Measurements from ENCODE around the gene KIF26A. TPM values are rescaled to one million over a fixed set of nuclear protein-coding genes. Genes with fewer than 3 reads are reported as not detected.

KIF26A gene
- total RNA-seq, 1 donor = not detected

- Histone ChIP-seq H3K27me3 (ENCODE audit: insufficient read depth, low read length) (no peaks in the 10 kb centered on the region), H3K36me3 (ENCODE audit: insufficient read depth, low read length) (no peaks in the 10 kb centered on the region), H3K4me1 (ENCODE audit: insufficient read depth, low read length) (no peaks in the 10 kb centered on the region), H4K20me1 (ENCODE audit: insufficient read depth, low read length) (no peaks in the 10 kb centered on the region), H2AFZ (ENCODE audit: low read length) (no peak overlapping the region), H3K4me2 (ENCODE audit: insufficient read depth, low read length) (no peak overlapping the region), H3K4me3 (ENCODE audit: insufficient read depth, low read length) (no peak overlapping the region), H3K27ac (ENCODE audit: low read depth, low read length) (no peak overlapping the region), H3K79me2 (ENCODE audit: insufficient read depth, low read length) (no peaks in the 10 kb centered on the region), H3K9me3 (ENCODE audit: low read depth, low read length) (no peaks in the 10 kb centered on the region)
- no peak for DNase-seq (ENCODE audit: insufficient read length, low spot score, missing footprints)
- TF ChIP-seq CTCF (IDR thresholded peaks at IDR 0.05; ENCODE audit: extremely low read depth, low read depth, low read length) = no peak
Measured at GRCh38 chr14:104179126-104179525, 40.7 kb downstream of the KIF26A start.

- Histone ChIP-seq H3K27me3 (ENCODE audit: insufficient read depth, low read length) (no peaks in the 10 kb centered on the region), H3K4me1 (ENCODE audit: insufficient read depth, low read length) (no peaks in the 10 kb centered on the region), H3K4me2 (ENCODE audit: insufficient read depth, low read length) (no peak overlapping the region), H3K9me3 (ENCODE audit: low read depth, low read length) (no peaks in the 10 kb centered on the region), H3K27ac (ENCODE audit: low read depth, low read length) (no peak overlapping the region), H3K36me3 (ENCODE audit: insufficient read depth, low read length) (no peaks in the 10 kb centered on the region), H4K20me1 (ENCODE audit: insufficient read depth, low read length) (no peaks in the 10 kb centered on the region), H2AFZ (ENCODE audit: low read length) (no peak overlapping the region), H3K4me3 (ENCODE audit: insufficient read depth, low read length) (no peak overlapping the region), H3K79me2 (ENCODE audit: insufficient read depth, low read length) (no peaks in the 10 kb centered on the region)
- no peak for TF ChIP-seq CTCF (IDR thresholded peaks at IDR 0.05; ENCODE audit: extremely low read depth, low read depth, low read length)
- DNase-seq (ENCODE audit: insufficient read length, low spot score, missing footprints) = no peak
Measured at GRCh38 chr14:104179564-104180129, 41.3 kb downstream of the KIF26A start.

- Histone ChIP-seq H3K27me3 (ENCODE audit: insufficient read depth, low read length) (no peaks in the 10 kb centered on the region), H3K79me2 (ENCODE audit: insufficient read depth, low read length) (no peaks in the 10 kb centered on the region), H3K9me3 (ENCODE audit: low read depth, low read length) (no peaks in the 10 kb centered on the region), H4K20me1 (ENCODE audit: insufficient read depth, low read length) (no peaks in the 10 kb centered on the region), H3K4me2 (ENCODE audit: insufficient read depth, low read length) (no peak overlapping the region), H3K4me3 (ENCODE audit: insufficient read depth, low read length) (no peak overlapping the region), H2AFZ (ENCODE audit: low read length) (no peak overlapping the region), H3K4me1 (ENCODE audit: insufficient read depth, low read length) (no peaks in the 10 kb centered on the region), H3K36me3 (ENCODE audit: insufficient read depth, low read length) (no peaks in the 10 kb centered on the region), H3K27ac (ENCODE audit: low read depth, low read length) (no peak overlapping the region)
- DNase-seq (ENCODE audit: insufficient read length, low spot score, missing footprints) = no peak
- no peak for TF ChIP-seq CTCF (IDR thresholded peaks at IDR 0.05; ENCODE audit: extremely low read depth, low read depth, low read length)
Measured at GRCh38 chr14:104180561-104181165, 42.3 kb downstream of the KIF26A start.

- H3K27ac ChIP-seq (ENCODE audit: low read depth, low read length) = no peak overlapping the region
Measured at GRCh38 chr14:104181761-104182530, 43.6 kb downstream of the KIF26A start.

More at GRCh38 chr14:104181761-104182530, 43.6 kb downstream of the KIF26A start:
- Histone ChIP-seq H2AFZ (ENCODE audit: low read length) (no peak overlapping the region), H3K4me3 (ENCODE audit: insufficient read depth, low read length) (no peak overlapping the region), H3K79me2 (ENCODE audit: insufficient read depth, low read length) (no peaks in the 10 kb centered on the region), H3K4me1 (ENCODE audit: insufficient read depth, low read length) (no peaks in the 10 kb centered on the region), H3K9me3 (ENCODE audit: low read depth, low read length) (no peaks in the 10 kb centered on the region), H4K20me1 (ENCODE audit: insufficient read depth, low read length) (no peaks in the 10 kb centered on the region), H3K27me3 (ENCODE audit: insufficient read depth, low read length) (no peaks in the 10 kb centered on the region), H3K4me2 (ENCODE audit: insufficient read depth, low read length) (no peak overlapping the region), H3K36me3 (ENCODE audit: insufficient read depth, low read length) (no peaks in the 10 kb centered on the region)
- TF ChIP-seq CTCF (IDR thresholded peaks at IDR 0.05; ENCODE audit: extremely low read depth, low read depth, low read length) = no peak
- DNase-seq (ENCODE audit: insufficient read length, low spot score, missing footprints) = no peak
